ENCODE data around the gene ADARB1. TPM values are rescaled to one million over a fixed set of nuclear protein-coding genes. Genes with fewer than 3 reads are reported as not detected.

ADARB1 gene
- total RNA-seq, 1 donor from 2014 or later: 21.8 TPM

- peaks cover 3% of the 10 kb centered on the region for H3K4me1 Mint-ChIP-seq
- H3K27ac Mint-ChIP-seq: no peak overlapping the region
- H3K9me3 Mint-ChIP-seq: no peaks in the 10 kb centered on the region
- no peak overlapping the region for H3K4me3 Mint-ChIP-seq
- H3K27me3 Mint-ChIP-seq: no peaks in the 10 kb centered on the region
- intact Hi-C loops (cut with micrococcal nuclease): no loop called here
- no peak for DNase-seq
- H3K36me3 Mint-ChIP-seq (ENCODE audit: low read depth): no peaks in the 10 kb centered on the region
These were observed 47.6 kb downstream of the ADARB1 start for GRCh38 chr21:45122030-45122429.

GRCh38 chr21:45122432-45123132 lies 48.2 kb downstream of the ADARB1 start:
- no peaks in the 10 kb centered on the region for H3K9me3 Mint-ChIP-seq
- H3K27ac Mint-ChIP-seq: no peak overlapping the region
- H3K4me1 Mint-ChIP-seq: peaks cover 2% of the 10 kb centered on the region
- H3K4me3 Mint-ChIP-seq: no peak overlapping the region
- intact Hi-C loops (cut with micrococcal nuclease): no loop called here
- DNase-seq: no peak
- H3K36me3 Mint-ChIP-seq (ENCODE audit: low read depth): no peaks in the 10 kb centered on the region
- no peaks in the 10 kb centered on the region for H3K27me3 Mint-ChIP-seq

- Mint-ChIP-seq H3K36me3 (ENCODE audit: low read depth) (no peaks in the 10 kb centered on the region), H3K4me3 (no peak overlapping the region), H3K9me3 (no peaks in the 10 kb centered on the region), H3K4me1 (peaks cover 6% of the 10 kb centered on the region), H3K27ac (no peak overlapping the region), H3K27me3 (no peaks in the 10 kb centered on the region)
- intact Hi-C loops (cut with micrococcal nuclease): no loop called here
- no peak for DNase-seq
These were observed 49.1 kb downstream of the ADARB1 start for GRCh38 chr21:45123440-45123839.

- Mint-ChIP-seq H3K9me3 (no peaks in the 10 kb centered on the region), H3K36me3 (ENCODE audit: low read depth) (peaks cover 2% of the 10 kb centered on the region), H3K27me3 (no peaks in the 10 kb centered on the region), H3K4me3 (no peak overlapping the region), H3K4me1 (peaks cover 13% of the 10 kb centered on the region), H3K27ac (no peak overlapping the region)
- DNase-seq: no peak
- intact Hi-C loops (cut with micrococcal nuclease): no loop called here
These were observed 50.2 kb downstream of the ADARB1 start for GRCh38 chr21:45124596-45124995.

- no peak overlapping the region for H3K4me3 Mint-ChIP-seq
- intact Hi-C loops (cut with micrococcal nuclease): loop anchor here (5.0 kb wide), 1 partner anchor 48 kb away; no protein-coding TSS in a partner anchor
- peaks cover 19% of the 10 kb centered on the region for H3K4me1 Mint-ChIP-seq
- no peaks in the 10 kb centered on the region for H3K27me3 Mint-ChIP-seq
- no peaks in the 10 kb centered on the region for H3K9me3 Mint-ChIP-seq
- no peak overlapping the region for H3K27ac Mint-ChIP-seq
- H3K36me3 Mint-ChIP-seq (ENCODE audit: low read depth): peaks cover 2% of the 10 kb centered on the region
- DNase-seq: no peak
These were observed 51.0 kb downstream of the ADARB1 start for GRCh38 chr21:45125357-45125756.

GRCh38 chr21:45126204-45126626 lies 51.8 kb downstream of the ADARB1 start:
- intact Hi-C loops (cut with micrococcal nuclease): loop anchor here (5.0 kb wide), 1 partner anchor 49 kb away; no protein-coding TSS in a partner anchor
- H3K27ac Mint-ChIP-seq: no peak overlapping the region
- no peak for DNase-seq
- H3K27me3 Mint-ChIP-seq: no peaks in the 10 kb centered on the region
- H3K36me3 Mint-ChIP-seq (ENCODE audit: low read depth): peaks cover 2% of the 10 kb centered on the region
- H3K9me3 Mint-ChIP-seq: no peaks in the 10 kb centered on the region
- peaks cover 19% of the 10 kb centered on the region for H3K4me1 Mint-ChIP-seq
- no peak overlapping the region for H3K4me3 Mint-ChIP-seq

GRCh38 chr21:45126983-45127382 lies 52.6 kb downstream of the ADARB1 start:
- Mint-ChIP-seq H3K27me3 (no peaks in the 10 kb centered on the region), H3K4me1 (peaks cover 19% of the 10 kb centered on the region), H3K9me3 (no peaks in the 10 kb centered on the region), H3K27ac (no peak overlapping the region), H3K4me3 (no peak overlapping the region), H3K36me3 (ENCODE audit: low read depth) (peaks cover 2% of the 10 kb centered on the region)
- intact Hi-C loops (cut with micrococcal nuclease): loop anchor here (5.0 kb wide), 1 partner anchor 50 kb away; no protein-coding TSS in a partner anchor
- DNase-seq: no peak

DNA sequence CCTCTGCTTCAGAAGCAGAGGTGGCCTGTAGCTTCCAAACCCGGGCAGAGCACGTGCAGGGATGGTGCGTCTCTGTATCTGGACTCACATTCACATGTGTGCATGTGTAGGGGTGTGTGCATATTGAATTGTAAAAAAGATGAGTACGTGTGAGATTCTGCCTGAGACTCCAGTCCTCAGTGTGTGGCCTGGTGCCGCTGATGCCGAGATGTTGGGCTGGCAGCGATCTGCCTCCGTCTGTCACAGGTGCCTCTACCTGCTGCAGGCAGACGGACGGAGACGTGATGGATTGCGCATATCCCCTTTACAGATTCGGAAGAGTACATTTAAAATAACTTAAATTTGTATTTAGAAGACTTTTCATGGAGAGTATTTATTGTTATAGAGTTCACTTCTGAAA lies 53.6 kb downstream of the ADARB1 start:
- no peak overlapping the region for H3K27ac Mint-ChIP-seq
- H3K4me3 Mint-ChIP-seq: no peak overlapping the region
- H3K4me1 Mint-ChIP-seq: peaks cover 24% of the 10 kb centered on the region
- intact Hi-C loops (cut with micrococcal nuclease): loop anchor here (1.0 to 5.0 kb wide), 2 partner anchors 51 to 179 kb away; no protein-coding TSS in a partner anchor
- H3K36me3 Mint-ChIP-seq (ENCODE audit: low read depth): peaks cover 2% of the 10 kb centered on the region
- no peaks in the 10 kb centered on the region for H3K27me3 Mint-ChIP-seq
- DNase-seq: no peak
- no peaks in the 10 kb centered on the region for H3K9me3 Mint-ChIP-seq

DNA sequence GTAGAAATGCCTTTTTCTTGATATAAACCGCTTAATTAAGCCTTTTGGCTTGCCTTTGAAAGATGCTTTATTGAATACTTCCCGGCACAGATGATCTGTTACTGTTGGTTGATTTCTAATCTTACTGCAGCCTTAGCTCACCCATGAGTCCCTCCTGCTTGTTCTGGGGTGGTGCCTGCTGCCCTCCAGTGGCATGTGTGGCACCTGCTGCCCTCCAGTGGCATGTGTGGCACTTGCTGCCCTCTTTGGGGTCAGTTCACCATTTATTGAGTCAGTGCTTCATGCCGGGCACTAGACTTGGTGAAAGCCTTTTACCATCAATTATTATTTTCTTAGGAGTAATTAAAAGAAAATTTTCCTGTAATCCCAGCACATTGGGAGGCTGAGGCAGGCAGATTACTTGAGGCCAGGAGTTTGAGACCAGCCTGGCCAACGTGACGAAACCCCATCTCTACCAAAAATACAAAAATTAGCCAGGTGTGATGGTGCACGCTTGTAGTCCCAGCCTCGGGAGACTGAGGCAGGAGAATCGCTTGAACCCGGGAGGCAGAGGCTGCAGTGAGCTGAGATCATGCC lies 54.3 kb downstream of the ADARB1 start:
- no peak overlapping the region for H3K4me3 Mint-ChIP-seq
- H3K4me1 Mint-ChIP-seq: peaks cover 25% of the 10 kb centered on the region
- peaks cover 2% of the 10 kb centered on the region for H3K36me3 Mint-ChIP-seq (ENCODE audit: low read depth)
- DNase-seq: peak; percentile 92
- H3K27me3 Mint-ChIP-seq: no peaks in the 10 kb centered on the region
- H3K27ac Mint-ChIP-seq: no peak overlapping the region
- intact Hi-C loops (cut with micrococcal nuclease): loop anchor here (1.0 to 5.0 kb wide), 2 partner anchors 51 to 179 kb away; no protein-coding TSS in a partner anchor
- H3K9me3 Mint-ChIP-seq: no peaks in the 10 kb centered on the region

DNA sequence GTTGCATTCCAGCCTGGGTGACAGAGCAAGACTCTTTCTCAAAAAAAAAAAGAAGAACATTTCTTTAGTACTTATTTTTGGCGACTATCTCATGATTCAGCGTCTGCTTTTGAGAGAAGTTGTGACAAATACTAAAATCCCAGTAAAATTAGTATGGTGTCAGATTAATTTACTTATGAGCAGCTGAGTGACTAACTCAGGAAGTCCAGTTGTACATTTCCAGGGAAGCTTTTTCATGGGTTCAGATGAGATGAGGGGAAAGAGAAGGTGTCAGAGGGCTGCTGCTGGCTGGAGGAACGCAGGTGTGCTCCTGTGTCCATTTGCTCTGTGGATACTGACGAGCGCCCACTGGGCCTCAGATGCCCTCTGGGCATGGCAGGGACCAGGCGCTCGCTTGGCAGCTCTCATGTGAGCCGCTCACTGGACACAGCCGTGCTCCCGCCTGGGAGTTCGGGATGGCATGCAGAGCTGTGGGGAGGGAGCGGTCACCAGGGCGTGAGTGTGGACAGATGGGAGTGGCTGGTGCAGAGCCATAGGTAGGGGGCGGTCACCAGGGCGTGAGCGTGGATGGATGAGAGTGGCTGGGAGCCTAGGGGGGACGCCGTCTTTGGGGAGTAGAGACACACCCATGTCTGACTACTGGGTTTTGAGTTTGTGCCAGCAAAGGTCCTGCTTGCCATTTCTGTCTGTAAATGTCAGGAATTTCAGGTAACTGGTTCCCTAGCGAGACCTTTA lies 55.0 kb downstream of the ADARB1 start:
- H3K27ac Mint-ChIP-seq: no peak overlapping the region
- intact Hi-C loops (cut with micrococcal nuclease): loop anchor here (5.0 kb wide), 1 partner anchor 52 kb away; no protein-coding TSS in a partner anchor
- peaks cover 24% of the 10 kb centered on the region for H3K4me1 Mint-ChIP-seq

GRCh38 chr21:45130324-45130774 lies 56.0 kb downstream of the ADARB1 start:
- Mint-ChIP-seq H3K4me1 (peaks cover 24% of the 10 kb centered on the region), H3K9me3 (no peaks in the 10 kb centered on the region), H3K36me3 (ENCODE audit: low read depth) (peaks cover 3% of the 10 kb centered on the region), H3K27ac (no peak overlapping the region), H3K27me3 (no peaks in the 10 kb centered on the region), H3K4me3 (no peak overlapping the region)
- DNase-seq: no peak
- intact Hi-C loops (cut with micrococcal nuclease): no loop called here

More for the DNA sequence above, 55.0 kb downstream of the ADARB1 start:
- Mint-ChIP-seq H3K36me3 (ENCODE audit: low read depth) (peaks cover 2% of the 10 kb centered on the region), H3K4me3 (no peak overlapping the region), H3K27me3 (no peaks in the 10 kb centered on the region), H3K9me3 (no peaks in the 10 kb centered on the region)
- no peak for DNase-seq

DNA sequence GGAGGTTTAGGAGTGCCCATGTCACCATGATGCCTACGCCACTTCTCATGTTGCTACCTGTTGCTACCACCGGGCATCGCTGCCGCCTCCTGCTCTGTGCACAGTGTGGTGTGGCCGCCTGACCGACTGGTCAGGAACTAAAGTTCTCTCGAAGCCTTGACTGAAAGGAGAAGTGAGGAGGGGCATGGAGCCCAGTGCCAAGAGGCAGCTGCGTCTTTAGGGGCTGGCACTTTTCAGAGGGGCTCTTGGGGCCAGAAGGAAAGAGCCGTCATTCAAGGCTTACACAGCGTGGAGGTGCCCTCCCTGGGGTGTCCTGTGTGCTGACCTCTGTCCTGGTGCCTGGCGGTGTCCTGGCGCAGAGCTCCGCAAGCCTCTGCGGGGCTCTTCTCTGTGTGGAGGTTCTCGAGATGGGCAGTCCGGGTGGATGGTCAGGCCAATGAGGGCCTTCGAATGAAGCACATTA lies 57.2 kb downstream of the ADARB1 start:
- no peaks in the 10 kb centered on the region for H3K9me3 Mint-ChIP-seq
- H3K27ac Mint-ChIP-seq: no peak overlapping the region
- peaks cover 24% of the 10 kb centered on the region for H3K4me1 Mint-ChIP-seq
- peaks cover 4% of the 10 kb centered on the region for H3K36me3 Mint-ChIP-seq (ENCODE audit: low read depth)
- no peaks in the 10 kb centered on the region for H3K27me3 Mint-ChIP-seq
- no peak overlapping the region for H3K4me3 Mint-ChIP-seq
- DNase-seq: no peak
- intact Hi-C loops (cut with micrococcal nuclease): no loop called here

DNA sequence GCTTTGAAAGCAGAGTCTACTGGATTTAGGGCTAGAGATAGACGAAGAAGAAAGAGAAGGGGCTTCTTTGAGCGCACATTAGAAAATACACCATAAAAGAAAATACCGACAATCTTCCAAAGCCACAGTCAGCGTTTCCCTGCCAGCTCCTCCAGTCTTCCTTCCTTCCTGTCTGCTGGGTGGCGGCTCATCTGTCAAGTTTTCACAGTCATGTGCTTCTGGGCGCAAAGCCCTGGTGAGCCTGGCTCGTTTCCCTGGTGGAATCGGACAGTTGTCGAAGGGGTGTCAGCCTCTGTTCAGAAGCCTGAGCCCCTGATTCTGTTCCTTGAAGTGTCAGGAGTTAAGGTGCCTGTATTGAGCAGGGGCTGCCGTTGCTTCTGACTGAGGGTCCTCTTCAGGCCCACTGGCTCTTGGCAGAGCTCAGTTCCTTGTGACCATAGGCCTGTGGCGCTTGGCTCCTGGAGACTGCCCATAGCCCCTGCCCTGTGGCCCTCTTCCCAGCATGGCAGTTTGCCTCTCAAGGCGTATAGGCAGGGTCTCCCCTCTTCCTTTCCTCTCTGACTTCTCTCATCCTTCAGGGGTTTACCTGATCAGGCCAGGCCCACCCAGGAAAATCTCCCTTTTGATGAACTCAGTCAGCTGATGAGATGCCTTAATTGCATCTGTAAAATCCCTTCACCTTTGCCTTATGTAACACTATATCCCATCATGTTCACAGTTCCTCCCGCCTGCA lies 58.6 kb downstream of the ADARB1 start:
- intact Hi-C loops (cut with micrococcal nuclease): no loop called here
- H3K4me1 Mint-ChIP-seq: peaks cover 27% of the 10 kb centered on the region
- H3K27me3 Mint-ChIP-seq: no peaks in the 10 kb centered on the region
- no peak overlapping the region for H3K4me3 Mint-ChIP-seq
- no peak overlapping the region for H3K27ac Mint-ChIP-seq
- DNase-seq: no peak
- no peaks in the 10 kb centered on the region for H3K9me3 Mint-ChIP-seq
- peaks cover 4% of the 10 kb centered on the region for H3K36me3 Mint-ChIP-seq (ENCODE audit: low read depth)

Data from activated CD4-positive, alpha-beta T cell treated with anti-CD3 and anti-CD28 coated beads, Interleukin-2, amount 10 ng/mL, durations not matched to agents 24 days and 14 days (primary cell).